H1 (cell line): ENCODE data around the gene KIAA0513. TPM values are rescaled to one million over a fixed set of nuclear protein-coding genes. Genes with fewer than 3 reads are reported as not detected.

Experiments
- CTCF ChIA-PET: fragments of 300-600 bp; sonication (Branson Sonifier 250); formaldehyde crosslinking; loops from one replicate; lab custom pipeline; 2021; ENCODE audit not compliant: partially characterized antibody; lab: Charles Lee
- POLR2A ChIA-PET: fragments of 300-600 bp; sonication (Branson Sonifier 250); formaldehyde crosslinking; loops from one replicate; lab custom pipeline; 2021; ENCODE audit warnings: inconsistent platforms; ENCODE audit not compliant: partially characterized antibody; lab: Charles Lee
- DNase-seq, 2 experiments: peaks; one replicate each; pipeline versions ENCODE4 v3.0.0 to v3.0.0-alpha.2; 2010 to 2022; ENCODE audit warnings: low spot score in 2 of 2, low read depth in 1 of 2, mixed read lengths in 1 of 2
- FAIRE-seq: peaks from 2 replicates; lab custom pipeline; 2011; peaks lifted over from hg19 to GRCh38; lab: Jason Lieb, UNC
- H2AFZ ChIP-seq: 2 replicates; pipeline ENCODE4 v1.8.1; 2012; ENCODE audit warnings: low read length, inconsistent platforms
- H2AK5ac ChIP-seq: 2 replicates; pipeline ENCODE4 v1.6.1; 2013; ENCODE audit warnings: low read depth, low read length
- H2BK120ac ChIP-seq: replicated peaks from 2 replicates; pipeline ENCODE3; 2013; ENCODE audit warnings: low read depth, low read length, inconsistent platforms
- H2BK12ac ChIP-seq: 2 replicates; pipeline ENCODE4 v1.6.1; 2013; ENCODE audit warnings: low read depth, low read length
- H2BK15ac ChIP-seq: 2 replicates; pipeline ENCODE4 v1.6.1; 2013; ENCODE audit warnings: low read length
- H2BK20ac ChIP-seq: 2 replicates; pipeline ENCODE4 v1.6.1; 2013; ENCODE audit warnings: low read length
- H2BK5ac ChIP-seq: 2 replicates; pipeline ENCODE4 v1.6.1; 2013; ENCODE audit warnings: low read depth, low read length
- H3K14ac ChIP-seq: 2 replicates; pipeline ENCODE4 v1.6.1; 2013; ENCODE audit warnings: inconsistent platforms; ENCODE audit not compliant: insufficient read length
- H3K18ac ChIP-seq: 2 replicates; pipeline ENCODE4 v1.6.1; 2013; ENCODE audit warnings: low read length; ENCODE audit errors: extremely low read depth
- H3K23ac ChIP-seq: 2 replicates; pipeline ENCODE4 v1.6.1; 2013; ENCODE audit warnings: inconsistent platforms; ENCODE audit not compliant: insufficient read length
- H3K23me2 ChIP-seq: 2 replicates; pipeline ENCODE4 v1.6.1; 2013; ENCODE audit warnings: low read depth, low read length
- H3K27ac ChIP-seq: 2 replicates; pipeline ENCODE4 v1.6.1; 2011; ENCODE audit warnings: low read depth, low read length, inconsistent platforms
- H3K27me3 ChIP-seq, 4 experiments: replicated peaks in 1 of 4; 1 replicate in 1 of 4; 2 replicates in 3 of 4; pipeline versions ENCODE4 v1.6.1 to v1.8.1; 2011 to 2013; ENCODE audit warnings: low read length in 3 of 4, mild to moderate bottlenecking in 3 of 4, inconsistent platforms in 2 of 4, mixed read lengths in 2 of 4, moderate library complexity in 1 of 4; ENCODE audit not compliant: control insufficient read depth in 3 of 4, insufficient read depth in 3 of 4; ENCODE audit errors: extremely low read depth in 1 of 4
- H3K36me3 ChIP-seq, 4 experiments: 2 replicates each; pipeline versions ENCODE4 v1.6.1 to v1.8.1; 2011 to 2013; ENCODE audit warnings: mild to moderate bottlenecking in 4 of 4, low read length in 3 of 4, moderate library complexity in 2 of 4, control low read depth in 1 of 4, inconsistent platforms in 1 of 4; ENCODE audit not compliant: insufficient read depth in 4 of 4, control insufficient read depth in 2 of 4
- H3K4ac ChIP-seq: replicated peaks from 2 replicates; pipeline ENCODE3; 2013; ENCODE audit warnings: low read length, low read depth, mixed read lengths, inconsistent platforms; ENCODE audit not compliant: insufficient read length
- H3K4me1 ChIP-seq, 4 experiments: replicated peaks in 1 of 4; 1 replicate in 1 of 4; 2 replicates in 3 of 4; pipeline versions ENCODE4 v1.6.1 to v1.8.1; 2011 to 2013; ENCODE audit warnings: low read length in 3 of 4, inconsistent platforms in 2 of 4, mixed read lengths in 1 of 4; ENCODE audit not compliant: insufficient read depth in 4 of 4, control insufficient read depth in 3 of 4
- H3K4me2 ChIP-seq, 2 experiments: 2 replicates each; pipeline versions ENCODE4 v1.6.1 to v1.8.1; 2011 to 2013; ENCODE audit warnings: low read depth in 2 of 2, low read length in 2 of 2, control low read depth in 1 of 2, inconsistent platforms in 1 of 2, mild to moderate bottlenecking in 1 of 2; ENCODE audit not compliant: insufficient read depth in 1 of 2
- H3K4me3 ChIP-seq, 4 experiments: fragments of 200-600, 300-600 bp in 1 of 4; sonication (generic), shearing (Covaris generic), sonication (Bioruptor Twin) in 1 of 4; 2 replicates each; pipeline versions ENCODE4 v1.5.1 to v1.8.1; 2011 to 2016; ENCODE audit warnings: low read length in 4 of 4, low read depth in 3 of 4, control low read depth in 2 of 4, inconsistent platforms in 2 of 4, mild to moderate bottlenecking in 2 of 4, mixed read lengths in 1 of 4, moderate library complexity in 1 of 4; ENCODE audit not compliant: insufficient read depth in 2 of 4; ENCODE audit errors: extremely low read depth in 1 of 4
- H3K56ac ChIP-seq: replicated peaks from 2 replicates; pipeline ENCODE3; 2013; ENCODE audit warnings: low read depth, mild to moderate bottlenecking, mixed read lengths, low read length, inconsistent platforms; ENCODE audit not compliant: insufficient read length
- H3K79me1 ChIP-seq: 2 replicates; pipeline ENCODE4 v1.6.1; 2013; ENCODE audit warnings: low read depth, low read length, control low read depth
- H3K79me2 ChIP-seq, 2 experiments: 2 replicates each; pipeline versions ENCODE4 v1.6.1 to v1.8.1; 2012 to 2013; ENCODE audit warnings: low read length in 2 of 2, mild to moderate bottlenecking in 2 of 2, inconsistent platforms in 1 of 2; ENCODE audit not compliant: insufficient read depth in 2 of 2, control insufficient read depth in 1 of 2
- H3K9ac ChIP-seq, 4 experiments: replicated peaks in 1 of 4; 1 replicate in 1 of 4; 2 replicates in 3 of 4; pipeline versions ENCODE4 v1.6.1 to v1.8.1; 2011 to 2013; ENCODE audit warnings: low read depth in 3 of 4, low read length in 3 of 4, control low read depth in 2 of 4, mild to moderate bottlenecking in 2 of 4, moderate library complexity in 2 of 4, inconsistent platforms in 1 of 4; ENCODE audit errors: extremely low read depth in 1 of 4
- H3K9me3 ChIP-seq, 2 experiments: 2 replicates each; pipeline versions ENCODE4 v1.6.1 to v1.8.1; 2012 to 2013; ENCODE audit warnings: mild to moderate bottlenecking in 2 of 2, moderate library complexity in 2 of 2, control low read depth in 1 of 2, inconsistent platforms in 1 of 2, low read depth in 1 of 2, low read length in 1 of 2, mixed read lengths in 1 of 2; ENCODE audit not compliant: insufficient read depth in 2 of 2
- H4K20me1 ChIP-seq, 2 experiments: replicated peaks in 1 of 2; 2 replicates each; pipeline versions ENCODE3 to v1.8.1; 2011 to 2013; ENCODE audit warnings: inconsistent platforms in 2 of 2, low read length in 2 of 2, mild to moderate bottlenecking in 1 of 2; ENCODE audit not compliant: insufficient read depth in 2 of 2, control insufficient read depth in 1 of 2
- H4K5ac ChIP-seq: 2 replicates; pipeline ENCODE4 v1.6.1; 2013; ENCODE audit warnings: low read length, low read depth, mixed read lengths, inconsistent platforms; ENCODE audit not compliant: insufficient read length
- H4K8ac ChIP-seq: 2 replicates; pipeline ENCODE4 v1.8.0; 2013; ENCODE audit warnings: mild to moderate bottlenecking, moderate library complexity, low read length, inconsistent platforms; ENCODE audit not compliant: insufficient read depth; ENCODE audit errors: extremely low read depth
- H4K91ac ChIP-seq: replicated peaks from 2 replicates; pipeline ENCODE3; 2013; ENCODE audit warnings: low read length, mixed read lengths, inconsistent platforms; ENCODE audit not compliant: insufficient read length
- FOSL1 ChIP-seq: IDR thresholded peaks from 2 replicates; pipeline ENCODE4 v1.6.1; 2011; ENCODE audit warnings: mild to moderate bottlenecking, low read depth, low read length, moderate library complexity; ENCODE audit not compliant: insufficient read depth
- GTF2F1 ChIP-seq: IDR thresholded peaks from 2 replicates; pipeline ENCODE4 v1.6.1; 2012; ENCODE audit warnings: low read depth, low read length, improper control_type of control experiment, borderline replicate concordance
- POLR2A ChIP-seq, 2 experiments: IDR thresholded peaks; 1 replicate in 1 of 2; 2 replicates in 1 of 2; pipeline ENCODE4 v1.6.1; 2011; ENCODE audit warnings: low read depth in 2 of 2, low read length in 2 of 2, mild to moderate bottlenecking in 2 of 2; ENCODE audit errors: control extremely low read depth in 1 of 2
- SAP30 ChIP-seq: fragments of 300-600 bp; sonication (generic); IDR thresholded peaks from 2 replicates; pipeline ENCODE4 v1.7.1; 2012; ENCODE audit warnings: low read length, moderate library complexity, mild to moderate bottlenecking, inconsistent platforms; ENCODE audit not compliant: insufficient read depth, insufficient replicate concordance
- SIX5 ChIP-seq: IDR thresholded peaks from 2 replicates; pipeline ENCODE4 v1.6.1; 2011; ENCODE audit warnings: mild to moderate bottlenecking, low read depth, low read length
- SRF ChIP-seq: IDR thresholded peaks from 2 replicates; pipeline ENCODE4 v1.6.1; 2011; ENCODE audit warnings: mild to moderate bottlenecking, low read depth, low read length, moderate library complexity
- TAF7 ChIP-seq: optimal IDR thresholded peaks from 2 replicates; pipeline ENCODE3; 2011; ENCODE audit warnings: low read depth, mild to moderate bottlenecking, inconsistent platforms, low read length, moderate library complexity, borderline replicate concordance
- TBP ChIP-seq: IDR thresholded peaks from 2 replicates; pipeline ENCODE4 v1.6.1; 2011; ENCODE audit warnings: low read depth, low read length, improper control_type of control experiment
- TCF12 ChIP-seq: IDR thresholded peaks from 2 replicates; pipeline ENCODE4 v1.6.1; 2011; ENCODE audit warnings: low read depth, mild to moderate bottlenecking, low read length
- WGBS, 2 experiments: shearing (Covaris generic) in 1 of 2; methylation state at CpG; one replicate each; pipeline versions ENCODE4 v1.1.6 to v1.1.7; 2013 to 2015; ENCODE audit warnings: low lambda C conversion rate in 2 of 2, mixed read lengths in 2 of 2, inconsistent platforms in 1 of 2, low coverage in 1 of 2, missing lambda C conversion rate in 1 of 2; ENCODE audit not compliant: insufficient replicate concordance in 2 of 2, insufficient coverage in 1 of 2, insufficient read length in 1 of 2; ENCODE audit errors: extremely low coverage in 1 of 2, missing lambda C conversion rate in 1 of 2; 5-methylcytosine and 5-hydroxymethylcytosine counted together
- polyA plus RNA-seq, 7 experiments: library from polyadenylated mRNA; depleted of rRNA in 3 of 7; stranded (reverse) in 5 of 7; unstranded in 2 of 7; fragments of >200 nt in 5 of 7; fragments of 200-250 nt in 2 of 7; gene quantifications; 1 replicate in 5 of 7; 2 replicates in 1 of 7; 4 replicates in 1 of 7; pipeline versions ENCODE4 v1.2.1 to v1.2.3, GENCODE V29; 2011 to 2013; ENCODE audit warnings: missing spikeins in 2 of 7, mixed read lengths in 2 of 7
- total RNA-seq: library from RNA; stranded (reverse); fragmentation: NEBNext Ultra II Directional; extraction: Animal tissue kit (Norgen Biotek cat#: 25700); gene quantifications from 2 replicates; pipeline ENCODE4 v1.2.1, GENCODE V29; 2021
- TF ChIP-seq, protein P1 (sequence below), 3 experiments: IDR thresholded peaks; 1 replicate in 2 of 3; 2 replicates in 1 of 3; pipeline versions ENCODE4 v1.5.1 to v1.6.1; 2011; ENCODE audit warnings: low read length in 3 of 3, mild to moderate bottlenecking in 3 of 3, inconsistent platforms in 2 of 3, low read depth in 1 of 3, moderate library complexity in 1 of 3; ENCODE audit not compliant: insufficient read depth in 1 of 3; ENCODE audit errors: control extremely low read depth in 1 of 3

Gene KIAA0513
- total and polyA plus RNA-seq, 2 of the 8 experiments (the other 6 are each of a cell fraction or from before 2014, with no cell fraction given): 2.1 to 6.1 TPM

DNA sequence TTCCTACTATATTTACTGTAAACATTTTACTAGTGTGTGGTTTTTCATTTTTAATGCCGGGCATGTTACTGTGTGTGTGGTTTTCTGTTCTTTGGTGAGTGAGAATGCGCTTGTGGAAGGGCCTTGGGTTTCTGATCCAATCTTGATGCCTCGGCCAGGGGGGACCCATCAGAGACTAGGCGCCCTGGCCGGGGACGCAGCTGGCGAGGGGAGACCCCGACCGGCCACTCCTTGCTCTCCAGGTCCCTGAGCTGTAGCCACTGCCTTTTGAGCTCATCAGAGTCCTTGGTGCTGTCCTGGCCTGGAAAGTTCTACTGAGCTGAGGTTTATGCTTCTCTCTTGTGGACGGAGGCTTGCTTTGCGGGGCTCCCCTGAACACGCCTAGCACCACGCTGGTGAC lies 37.5 kb downstream of the KIAA0513 start:
- Histone ChIP-seq H3K4me1 (peaks cover 4 to 12% (median 7%) of the 10 kb centered on the region in 4 experiments), H3K23ac (no peak overlapping the region), H2BK12ac (0 out of 2 replicates have a peak overlapping the region, but pooled peaks have one; percentile 31), H2BK20ac (no peak overlapping the region), H2BK15ac (no peak overlapping the region), H3K23me2 (no peaks in the 10 kb centered on the region; the same call in 1 of the 2 replicates), H2AFZ (no peak overlapping the region), H3K36me3 (no peaks in the 10 kb centered on the region; a peak in 1 of 8 replicates), H2BK5ac (no peak overlapping the region), H3K9ac (no peak overlapping the region), H3K18ac (no peak overlapping the region), H3K79me1 (no peaks in the 10 kb centered on the region), H4K91ac (no peak overlapping the region), H3K79me2 (no peaks in the 10 kb centered on the region), H3K56ac (no peak overlapping the region), H4K8ac (peak overlapping the region; percentile 57; the same call in 1 of the 2 replicates), H4K20me1 (peaks cover 0 to 2% of the 10 kb centered on the region in 2 experiments), H3K4me2 (no peak overlapping the region), H3K14ac (no peak overlapping the region), H3K9me3 (no peaks in the 10 kb centered on the region), H4K5ac (no peak overlapping the region), H3K4me3 (no peak overlapping the region), H3K4ac (no peak overlapping the region), H2AK5ac (0 out of 2 replicates have a peak overlapping the region, but pooled peaks have one; percentile 39), H2BK120ac (no peak overlapping the region), H3K27ac (no peak overlapping the region), H3K27me3 (no peaks in the 10 kb centered on the region; a peak in 1 of 7 replicates)
- TF ChIP-seq TBP (no peak), TAF7 (no peak), SAP30 (no peak), GTF2F1 (no peak), TCF12 (no peak), SRF (no peak), SIX5 (no peak), FOSL1 (no peak), POLR2A (IDR thresholded peaks at IDR 0.05; ENCODE audit: control extremely low read depth in 1 of 2, low read depth in 2 of 2, low read length in 2 of 2) (no peak)
- TF ChIP-seq, protein P1, sequence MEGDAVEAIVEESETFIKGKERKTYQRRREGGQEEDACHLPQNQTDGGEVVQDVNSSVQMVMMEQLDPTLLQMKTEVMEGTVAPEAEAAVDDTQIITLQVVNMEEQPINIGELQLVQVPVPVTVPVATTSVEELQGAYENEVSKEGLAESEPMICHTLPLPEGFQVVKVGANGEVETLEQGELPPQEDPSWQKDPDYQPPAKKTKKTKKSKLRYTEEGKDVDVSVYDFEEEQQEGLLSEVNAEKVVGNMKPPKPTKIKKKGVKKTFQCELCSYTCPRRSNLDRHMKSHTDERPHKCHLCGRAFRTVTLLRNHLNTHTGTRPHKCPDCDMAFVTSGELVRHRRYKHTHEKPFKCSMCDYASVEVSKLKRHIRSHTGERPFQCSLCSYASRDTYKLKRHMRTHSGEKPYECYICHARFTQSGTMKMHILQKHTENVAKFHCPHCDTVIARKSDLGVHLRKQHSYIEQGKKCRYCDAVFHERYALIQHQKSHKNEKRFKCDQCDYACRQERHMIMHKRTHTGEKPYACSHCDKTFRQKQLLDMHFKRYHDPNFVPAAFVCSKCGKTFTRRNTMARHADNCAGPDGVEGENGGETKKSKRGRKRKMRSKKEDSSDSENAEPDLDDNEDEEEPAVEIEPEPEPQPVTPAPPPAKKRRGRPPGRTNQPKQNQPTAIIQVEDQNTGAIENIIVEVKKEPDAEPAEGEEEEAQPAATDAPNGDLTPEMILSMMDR (IDR thresholded peaks at IDR 0.05; ENCODE audit: control extremely low read depth in 1 of 3, insufficient read depth in 1 of 3, low read depth in 1 of 3, low read length in 3 of 3): no peak
- ChIA-PET CTCF (interaction anchor here (0.6 to 6.3 kb wide), 7 partner anchors 7 to 1188 kb away, joined by 3 to 59 read pairs (median 3); no protein-coding TSS in a partner anchor), POLR2A (no interaction called here)
- WGBS, 2 experiments: 90% methylated on average over 13 of the region's 13 CpGs; no CpG with 5 or more reads in 1 of the 2 experiments
- FAIRE-seq (no peak), DNase-seq (no peak)
